ENCODE measurements around the gene CDCP1. TPM values are rescaled to one million over a fixed set of nuclear protein-coding genes. Genes with fewer than 3 reads are reported as not detected.

The CDCP1 gene, protein sequence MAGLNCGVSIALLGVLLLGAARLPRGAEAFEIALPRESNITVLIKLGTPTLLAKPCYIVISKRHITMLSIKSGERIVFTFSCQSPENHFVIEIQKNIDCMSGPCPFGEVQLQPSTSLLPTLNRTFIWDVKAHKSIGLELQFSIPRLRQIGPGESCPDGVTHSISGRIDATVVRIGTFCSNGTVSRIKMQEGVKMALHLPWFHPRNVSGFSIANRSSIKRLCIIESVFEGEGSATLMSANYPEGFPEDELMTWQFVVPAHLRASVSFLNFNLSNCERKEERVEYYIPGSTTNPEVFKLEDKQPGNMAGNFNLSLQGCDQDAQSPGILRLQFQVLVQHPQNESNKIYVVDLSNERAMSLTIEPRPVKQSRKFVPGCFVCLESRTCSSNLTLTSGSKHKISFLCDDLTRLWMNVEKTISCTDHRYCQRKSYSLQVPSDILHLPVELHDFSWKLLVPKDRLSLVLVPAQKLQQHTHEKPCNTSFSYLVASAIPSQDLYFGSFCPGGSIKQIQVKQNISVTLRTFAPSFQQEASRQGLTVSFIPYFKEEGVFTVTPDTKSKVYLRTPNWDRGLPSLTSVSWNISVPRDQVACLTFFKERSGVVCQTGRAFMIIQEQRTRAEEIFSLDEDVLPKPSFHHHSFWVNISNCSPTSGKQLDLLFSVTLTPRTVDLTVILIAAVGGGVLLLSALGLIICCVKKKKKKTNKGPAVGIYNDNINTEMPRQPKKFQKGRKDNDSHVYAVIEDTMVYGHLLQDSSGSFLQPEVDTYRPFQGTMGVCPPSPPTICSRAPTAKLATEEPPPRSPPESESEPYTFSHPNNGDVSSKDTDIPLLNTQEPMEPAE
- total RNA-seq (2014; rRNA removed; shearing (Covaris generic)) = 5.4 and 8.9 TPM in 2 replicates
- polyA plus RNA-seq (2016; fragmentation: Nextera tagmentation; extraction: Ambion mirVana) = 8.8 and 9.9 TPM in 2 replicates

DNA sequence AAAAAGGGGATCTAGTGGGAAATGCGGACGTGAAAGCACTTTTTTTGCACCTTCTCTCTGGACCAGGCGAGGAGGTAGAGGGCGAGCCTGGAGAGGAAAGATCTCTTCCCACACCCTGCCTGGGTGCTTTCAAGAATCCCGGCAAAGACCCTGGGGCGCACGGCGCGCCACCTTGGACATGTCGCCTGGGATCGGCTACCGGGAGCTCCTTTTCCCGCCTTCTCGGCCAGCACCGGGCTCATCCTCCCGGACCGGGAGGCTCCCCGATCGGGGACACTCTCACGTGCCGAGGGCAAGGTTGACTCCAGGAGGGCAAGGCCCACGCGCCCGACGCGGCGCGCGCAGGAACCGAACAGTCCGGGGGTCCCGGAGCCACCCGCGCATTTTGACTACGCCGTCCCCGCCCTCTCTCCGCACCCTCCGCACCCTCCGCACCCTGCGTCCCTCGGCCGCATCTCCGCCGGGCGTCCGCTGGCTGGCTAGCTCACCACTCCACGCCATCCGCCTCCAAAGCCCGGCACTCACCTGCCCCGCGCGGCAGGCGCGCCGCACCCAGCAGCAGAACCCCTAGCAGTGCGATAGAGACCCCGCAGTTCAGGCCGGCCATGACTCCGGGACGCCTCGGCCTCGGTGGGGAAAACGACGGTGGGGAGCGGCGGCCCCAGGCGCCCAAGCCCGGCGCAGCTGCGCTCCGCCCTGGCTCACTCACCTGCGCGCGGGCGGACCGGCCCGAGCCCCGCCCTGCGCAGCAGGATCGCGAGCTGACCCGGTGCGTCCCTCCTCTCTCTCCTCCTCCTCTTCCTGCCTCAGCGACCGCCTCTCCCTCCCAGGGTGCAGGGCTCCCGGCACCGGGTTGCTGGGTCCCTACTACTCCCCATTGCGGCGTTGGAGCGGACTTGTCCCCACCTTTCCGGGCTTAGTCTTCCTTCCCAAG is at the start of gene CDCP1:
CDCP1 (minus strand) TSS at position 698 of the 934 bp plus-strand sequence; CDS start at position 607, 91 bp downstream.
- WGBS, 2 experiments (ENCODE audit: low coverage in 1 of 2, low lambda C conversion rate in 2 of 2, missing lambda C conversion rate in 2 of 2) = 6 to 9% methylated on average over 68 to 90 of the region's 92 CpGs

DNA sequence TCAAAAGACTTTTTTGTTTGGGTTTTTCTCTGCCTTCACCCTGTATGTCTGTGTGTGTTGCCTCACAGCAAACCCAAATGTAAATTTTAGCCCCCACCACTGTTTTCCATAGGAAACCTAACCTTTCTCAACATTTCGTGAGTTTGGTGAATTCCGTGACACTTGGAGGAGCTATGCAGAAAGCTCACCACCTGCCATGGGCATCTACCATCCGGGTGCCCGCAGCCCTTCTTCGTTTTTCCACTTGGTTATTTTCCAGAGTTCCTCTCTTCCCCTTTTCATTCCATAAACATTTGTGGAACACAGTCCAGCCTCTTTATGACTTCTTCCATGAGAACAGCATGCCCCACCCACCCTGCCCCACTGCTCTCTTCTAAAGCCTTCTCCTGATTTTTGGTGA is 48.6 kb upstream of the CDCP1 start:
- 97 to 100% methylated on average over 5 of the region's 5 CpGs for WGBS, 2 experiments (ENCODE audit: low coverage in 1 of 2, low lambda C conversion rate in 2 of 2, missing lambda C conversion rate in 2 of 2)
- Histone ChIP-seq H3K4me3 (no peak overlapping the region), H3K36me3 (ENCODE audit: low read depth) (no peaks in the 10 kb centered on the region), H2AFZ (no peak overlapping the region), H3K9me3 (ENCODE audit: low read depth) (no peaks in the 10 kb centered on the region), H3K79me2 (ENCODE audit: insufficient read depth) (no peaks in the 10 kb centered on the region), H3F3A (ENCODE audit: insufficient read depth) (peaks cover 12% of the 10 kb centered on the region), H3K4me2 (ENCODE audit: unreplicated experiment) (no peak overlapping the region), H3K9ac (no peak overlapping the region), H3K4me1 (ENCODE audit: insufficient read depth) (peaks cover 10% of the 10 kb centered on the region), H4K20me1 (ENCODE audit: insufficient read depth) (no peaks in the 10 kb centered on the region), H3K27me3 (replicated peaks; ENCODE audit: insufficient read depth) (no peaks in the 10 kb centered on the region), H3K27ac (no peak overlapping the region), H3K9me2 (ENCODE audit: insufficient read depth) (no peaks in the 10 kb centered on the region; the same call in 1 of the 2 replicates)
- TF ChIP-seq EZH2phosphoT487 (IDR thresholded peaks at IDR 0.05; ENCODE audit: insufficient read depth, low read depth) (no peak), EZH2 (IDR thresholded peaks at IDR 0.05; ENCODE audit: insufficient read depth, poor library complexity, severe bottlenecking) (no peak)
- DNase-seq = no peak
- in situ Hi-C loops (cut with MboI) = no loop called here

More for the DNA sequence above, at the start of gene CDCP1:
- Histone ChIP-seq H3F3A (ENCODE audit: insufficient read depth) (peaks cover 5% of the 10 kb centered on the region; the same call in 1 of the 2 replicates), H3K4me1 (ENCODE audit: insufficient read depth) (peaks cover 10% of the 10 kb centered on the region), H3K36me3 (ENCODE audit: low read depth) (no peaks in the 10 kb centered on the region), H2AFZ (peak within 1 kb of the TSS; percentile 79), H3K9ac (peak within 1 kb of the TSS; percentile 63), H3K27me3 (replicated peaks; ENCODE audit: insufficient read depth) (no peaks in the 10 kb centered on the region), H3K4me2 (ENCODE audit: unreplicated experiment) (peak within 1 kb of the TSS; percentile 81), H3K4me3 (peak within 1 kb of the TSS; percentile 73), H3K27ac (no peak within 1 kb of the TSS), H3K9me2 (ENCODE audit: insufficient read depth) (no peaks in the 10 kb centered on the region), H4K20me1 (ENCODE audit: insufficient read depth) (no peaks in the 10 kb centered on the region), H3K9me3 (ENCODE audit: low read depth) (no peaks in the 10 kb centered on the region), H3K79me2 (ENCODE audit: insufficient read depth) (peaks cover 44% of the 10 kb centered on the region)
- peak; percentile 40 for DNase-seq
- TF ChIP-seq EZH2phosphoT487 (IDR thresholded peaks at IDR 0.05; ENCODE audit: insufficient read depth, low read depth) = no peak
- TF ChIP-seq EZH2 (IDR thresholded peaks at IDR 0.05; ENCODE audit: insufficient read depth, poor library complexity, severe bottlenecking) = no peak
- in situ Hi-C loops (cut with MboI) = no loop called here

DNA sequence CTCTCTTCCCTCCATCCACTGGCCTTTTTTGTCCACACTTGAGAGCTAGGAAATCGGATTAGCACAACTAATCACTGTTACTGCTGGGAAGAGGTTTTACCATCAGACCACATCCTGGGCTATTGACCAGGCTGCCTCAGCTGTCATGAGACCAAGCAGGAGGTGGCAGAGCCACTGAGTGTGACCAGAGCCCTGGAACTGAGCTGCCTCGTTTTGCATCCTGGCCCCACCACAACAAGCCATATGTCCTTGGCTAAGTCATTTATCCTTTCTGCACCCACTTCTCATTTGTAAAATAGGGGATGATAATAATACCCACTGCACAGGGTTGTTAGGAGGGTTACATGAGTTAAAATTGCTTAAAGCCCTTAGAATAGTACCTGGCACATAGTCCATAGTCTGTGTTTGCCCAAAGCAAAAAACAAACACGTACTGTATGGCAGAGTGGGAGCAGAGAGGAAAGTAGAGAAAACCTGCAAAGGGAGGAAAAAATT is 45.8 kb upstream of the CDCP1 start:
- Histone ChIP-seq H3K27ac (no peak overlapping the region), H3K36me3 (ENCODE audit: low read depth) (no peaks in the 10 kb centered on the region), H3K9me2 (ENCODE audit: insufficient read depth) (no peaks in the 10 kb centered on the region; the same call in 1 of the 2 replicates), H3K4me2 (ENCODE audit: unreplicated experiment) (no peak overlapping the region), H3K79me2 (ENCODE audit: insufficient read depth) (no peaks in the 10 kb centered on the region), H3K4me1 (ENCODE audit: insufficient read depth) (no peaks in the 10 kb centered on the region), H2AFZ (no peak overlapping the region), H3F3A (ENCODE audit: insufficient read depth) (no peaks in the 10 kb centered on the region), H3K9me3 (ENCODE audit: low read depth) (no peaks in the 10 kb centered on the region), H4K20me1 (ENCODE audit: insufficient read depth) (no peaks in the 10 kb centered on the region), H3K9ac (no peak overlapping the region), H3K27me3 (replicated peaks; ENCODE audit: insufficient read depth) (no peaks in the 10 kb centered on the region), H3K4me3 (no peak overlapping the region)
- 68 to 77% methylated on average over 3 of the region's 3 CpGs for WGBS, 2 experiments (ENCODE audit: low coverage in 1 of 2, low lambda C conversion rate in 2 of 2, missing lambda C conversion rate in 2 of 2)
- TF ChIP-seq EZH2 (IDR thresholded peaks at IDR 0.05; ENCODE audit: insufficient read depth, poor library complexity, severe bottlenecking) = no peak
- DNase-seq = no peak
- in situ Hi-C loops (cut with MboI) = no loop called here

Data from GM23248 (cell line).